Loucy (cell line): ENCODE results near the gene C2orf92.

Experiments used
- EZH2phosphoT487 ChIP-seq: fragments of 200-600 bp; IDR thresholded peaks from 2 replicates; pipeline ENCODE4 v1.6.1; 2018; ENCODE audit warnings: antibody characterized with exemption, mild to moderate bottlenecking, moderate library complexity, borderline replicate concordance
- TF ChIP-seq, protein P1 (sequence below): fragments of 200-600 bp; sonication (generic); conservative IDR thresholded peaks from 2 replicates; pipeline ENCODE4 v1.5.1; 2014; ENCODE audit warnings: mild to moderate bottlenecking, antibody characterized with exemption, low read length

DNA sequence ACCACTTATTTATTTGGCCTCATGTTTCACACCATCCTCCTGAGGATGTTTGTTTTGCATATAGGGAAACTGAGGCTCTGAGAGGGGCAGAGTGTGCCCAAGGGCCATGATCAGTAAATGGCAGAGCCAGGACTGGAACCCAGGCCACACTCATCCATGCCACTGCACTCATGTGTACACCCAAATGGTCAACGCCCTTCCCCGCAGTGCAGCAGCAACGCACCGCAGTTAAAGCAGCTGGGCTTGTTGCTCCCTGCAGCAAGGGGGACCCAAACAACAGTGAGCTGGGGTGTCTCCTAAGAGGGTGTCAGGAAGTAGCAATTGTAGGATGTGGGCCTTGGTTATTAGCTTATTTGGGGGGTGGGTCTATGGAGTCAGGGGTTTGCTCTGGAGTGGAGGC, 80.5 kb downstream of the C2orf92 start:
- TF ChIP-seq, protein P1, sequence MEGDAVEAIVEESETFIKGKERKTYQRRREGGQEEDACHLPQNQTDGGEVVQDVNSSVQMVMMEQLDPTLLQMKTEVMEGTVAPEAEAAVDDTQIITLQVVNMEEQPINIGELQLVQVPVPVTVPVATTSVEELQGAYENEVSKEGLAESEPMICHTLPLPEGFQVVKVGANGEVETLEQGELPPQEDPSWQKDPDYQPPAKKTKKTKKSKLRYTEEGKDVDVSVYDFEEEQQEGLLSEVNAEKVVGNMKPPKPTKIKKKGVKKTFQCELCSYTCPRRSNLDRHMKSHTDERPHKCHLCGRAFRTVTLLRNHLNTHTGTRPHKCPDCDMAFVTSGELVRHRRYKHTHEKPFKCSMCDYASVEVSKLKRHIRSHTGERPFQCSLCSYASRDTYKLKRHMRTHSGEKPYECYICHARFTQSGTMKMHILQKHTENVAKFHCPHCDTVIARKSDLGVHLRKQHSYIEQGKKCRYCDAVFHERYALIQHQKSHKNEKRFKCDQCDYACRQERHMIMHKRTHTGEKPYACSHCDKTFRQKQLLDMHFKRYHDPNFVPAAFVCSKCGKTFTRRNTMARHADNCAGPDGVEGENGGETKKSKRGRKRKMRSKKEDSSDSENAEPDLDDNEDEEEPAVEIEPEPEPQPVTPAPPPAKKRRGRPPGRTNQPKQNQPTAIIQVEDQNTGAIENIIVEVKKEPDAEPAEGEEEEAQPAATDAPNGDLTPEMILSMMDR: no peak
- TF ChIP-seq EZH2phosphoT487: no peak
